ENCODE measurements around the gene ZNF831.

ZNF831 gene

DNA sequence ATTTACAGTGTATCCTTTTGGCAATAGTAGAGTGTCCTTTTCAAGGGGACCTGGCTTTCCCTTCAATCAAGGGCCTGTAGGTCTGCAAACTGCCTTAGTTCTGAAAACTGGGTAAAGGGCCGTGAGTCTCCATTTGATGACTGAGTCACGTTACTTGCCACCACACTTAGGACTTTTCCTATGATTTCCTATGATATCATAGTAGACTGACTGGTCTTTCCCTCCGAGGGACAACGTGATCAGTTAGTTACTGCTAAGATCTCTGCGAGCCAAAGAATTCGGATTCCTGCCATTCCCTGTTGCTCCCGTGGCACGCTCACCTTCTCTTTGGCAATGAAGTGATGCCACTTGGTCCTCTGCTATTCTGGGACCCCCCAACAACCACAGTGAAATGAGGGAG lies 8.4 kb downstream of the ZNF831 start:
- no peak overlapping the region for H3K4me3 ChIP-seq (ENCODE audit: low read length)
- no peak overlapping the region for H3K9ac ChIP-seq (ENCODE audit: low read length)
- H3K27me3 ChIP-seq (replicated peaks; ENCODE audit: insufficient read depth, low read length) = peaks cover 75% of the 10 kb centered on the region
- H3K9me3 ChIP-seq (replicated peaks; ENCODE audit: insufficient read depth, low read length) = no peaks in the 10 kb centered on the region
- H3K4me1 ChIP-seq (ENCODE audit: low read length) = no peaks in the 10 kb centered on the region
- no peak for TF ChIP-seq EZH2phosphoT487 (IDR thresholded peaks at IDR 0.05; ENCODE audit: low read length)
- no peaks in the 10 kb centered on the region for H3K36me3 ChIP-seq (replicated peaks; ENCODE audit: insufficient read depth, low read length)
- H3K4me2 ChIP-seq (ENCODE audit: low read depth, low read length) = no peak overlapping the region
- H2AFZ ChIP-seq (ENCODE audit: low read length) = no peak overlapping the region
- no peak overlapping the region for H3K27ac ChIP-seq (ENCODE audit: low read length)
- H4K20me1 ChIP-seq (ENCODE audit: insufficient read depth, low read length) = no peaks in the 10 kb centered on the region
- H3K9me2 ChIP-seq (replicated peaks; ENCODE audit: insufficient read depth, low read length) = no peaks in the 10 kb centered on the region
- H3K79me2 ChIP-seq (ENCODE audit: low read length) = no peaks in the 10 kb centered on the region
- H3F3A ChIP-seq (ENCODE audit: insufficient read depth, low read length) = no peaks in the 10 kb centered on the region
- no peak for DNase-seq

DNA sequence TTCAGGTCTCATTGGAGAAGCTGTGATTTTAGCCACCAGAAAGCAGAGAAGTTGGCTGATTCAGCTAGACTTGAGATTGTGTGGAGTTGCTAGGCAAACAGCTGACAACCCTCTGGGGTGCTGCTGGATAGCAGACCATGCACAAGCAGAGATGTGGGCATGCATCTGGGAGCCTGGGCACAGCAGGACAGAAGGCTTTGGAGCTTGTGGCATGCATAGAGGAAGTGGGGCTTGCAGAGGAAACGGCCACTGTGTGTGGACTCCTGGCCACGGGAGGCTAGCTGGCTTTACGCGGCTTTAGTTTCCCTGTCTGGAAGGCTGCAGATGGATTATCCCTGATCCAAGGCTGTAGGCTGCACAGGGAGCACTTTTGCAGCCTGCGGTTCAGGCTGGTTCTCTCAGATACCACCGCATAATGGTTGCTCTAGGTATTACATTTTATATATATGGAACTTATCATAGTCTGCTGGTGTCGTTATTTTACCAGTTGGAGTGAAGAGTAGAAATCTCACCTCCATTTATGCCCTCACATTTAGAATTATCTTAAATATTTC lies 10.4 kb downstream of the ZNF831 start:
- no peaks in the 10 kb centered on the region for H3K4me1 ChIP-seq (ENCODE audit: low read length)

GRCh38 chr20:59175002-59175401 lies 11.4 kb downstream of the ZNF831 start:
- no peaks in the 10 kb centered on the region for H3K36me3 ChIP-seq (replicated peaks; ENCODE audit: insufficient read depth, low read length)
- no peak overlapping the region for H2AFZ ChIP-seq (ENCODE audit: low read length)
- no peak overlapping the region for H3K4me2 ChIP-seq (ENCODE audit: low read depth, low read length)
- no peaks in the 10 kb centered on the region for H3K9me3 ChIP-seq (replicated peaks; ENCODE audit: insufficient read depth, low read length)
- peaks cover 79% of the 10 kb centered on the region for H3K27me3 ChIP-seq (replicated peaks; ENCODE audit: insufficient read depth, low read length)
- no peaks in the 10 kb centered on the region for H3K9me2 ChIP-seq (replicated peaks; ENCODE audit: insufficient read depth, low read length)
- H3K4me1 ChIP-seq (ENCODE audit: low read length) = no peaks in the 10 kb centered on the region
- no peak for DNase-seq
- H4K20me1 ChIP-seq (ENCODE audit: insufficient read depth, low read length) = no peaks in the 10 kb centered on the region
- no peaks in the 10 kb centered on the region for H3K79me2 ChIP-seq (ENCODE audit: low read length)
- H3K27ac ChIP-seq (ENCODE audit: low read length) = no peak overlapping the region
- H3K9ac ChIP-seq (ENCODE audit: low read length) = no peak overlapping the region
- TF ChIP-seq, protein P1, sequence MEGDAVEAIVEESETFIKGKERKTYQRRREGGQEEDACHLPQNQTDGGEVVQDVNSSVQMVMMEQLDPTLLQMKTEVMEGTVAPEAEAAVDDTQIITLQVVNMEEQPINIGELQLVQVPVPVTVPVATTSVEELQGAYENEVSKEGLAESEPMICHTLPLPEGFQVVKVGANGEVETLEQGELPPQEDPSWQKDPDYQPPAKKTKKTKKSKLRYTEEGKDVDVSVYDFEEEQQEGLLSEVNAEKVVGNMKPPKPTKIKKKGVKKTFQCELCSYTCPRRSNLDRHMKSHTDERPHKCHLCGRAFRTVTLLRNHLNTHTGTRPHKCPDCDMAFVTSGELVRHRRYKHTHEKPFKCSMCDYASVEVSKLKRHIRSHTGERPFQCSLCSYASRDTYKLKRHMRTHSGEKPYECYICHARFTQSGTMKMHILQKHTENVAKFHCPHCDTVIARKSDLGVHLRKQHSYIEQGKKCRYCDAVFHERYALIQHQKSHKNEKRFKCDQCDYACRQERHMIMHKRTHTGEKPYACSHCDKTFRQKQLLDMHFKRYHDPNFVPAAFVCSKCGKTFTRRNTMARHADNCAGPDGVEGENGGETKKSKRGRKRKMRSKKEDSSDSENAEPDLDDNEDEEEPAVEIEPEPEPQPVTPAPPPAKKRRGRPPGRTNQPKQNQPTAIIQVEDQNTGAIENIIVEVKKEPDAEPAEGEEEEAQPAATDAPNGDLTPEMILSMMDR (IDR thresholded peaks at IDR 0.05; ENCODE audit: low read length) = no peak
- no peak for TF ChIP-seq EZH2 (optimal IDR thresholded peaks at IDR 0.05; ENCODE audit: low read depth, low read length)
- TF ChIP-seq EZH2phosphoT487 (IDR thresholded peaks at IDR 0.05; ENCODE audit: low read length) = no peak
- no peaks in the 10 kb centered on the region for H3F3A ChIP-seq (ENCODE audit: insufficient read depth, low read length)
- H3K4me3 ChIP-seq (ENCODE audit: low read length) = no peak overlapping the region

More for the DNA sequence above, 10.4 kb downstream of the ZNF831 start:
- Histone ChIP-seq H3K9me3 (replicated peaks; ENCODE audit: insufficient read depth, low read length) (no peaks in the 10 kb centered on the region), H4K20me1 (ENCODE audit: insufficient read depth, low read length) (no peaks in the 10 kb centered on the region), H3K4me3 (ENCODE audit: low read length) (no peak overlapping the region), H2AFZ (ENCODE audit: low read length) (no peak overlapping the region), H3K27me3 (replicated peaks; ENCODE audit: insufficient read depth, low read length) (peaks cover 76% of the 10 kb centered on the region), H3K4me2 (ENCODE audit: low read depth, low read length) (no peak overlapping the region), H3K27ac (ENCODE audit: low read length) (no peak overlapping the region), H3K9ac (ENCODE audit: low read length) (no peak overlapping the region), H3K79me2 (ENCODE audit: low read length) (no peaks in the 10 kb centered on the region), H3K9me2 (replicated peaks; ENCODE audit: insufficient read depth, low read length) (no peaks in the 10 kb centered on the region), H3F3A (ENCODE audit: insufficient read depth, low read length) (no peaks in the 10 kb centered on the region), H3K36me3 (replicated peaks; ENCODE audit: insufficient read depth, low read length) (no peaks in the 10 kb centered on the region)
- no peak for DNase-seq
- TF ChIP-seq EZH2phosphoT487 (IDR thresholded peaks at IDR 0.05; ENCODE audit: low read length) (no peak), EZH2 (optimal IDR thresholded peaks at IDR 0.05; ENCODE audit: low read depth, low read length) (no peak)
- TF ChIP-seq, protein P1 (IDR thresholded peaks at IDR 0.05; ENCODE audit: low read length) = no peak

DNA sequence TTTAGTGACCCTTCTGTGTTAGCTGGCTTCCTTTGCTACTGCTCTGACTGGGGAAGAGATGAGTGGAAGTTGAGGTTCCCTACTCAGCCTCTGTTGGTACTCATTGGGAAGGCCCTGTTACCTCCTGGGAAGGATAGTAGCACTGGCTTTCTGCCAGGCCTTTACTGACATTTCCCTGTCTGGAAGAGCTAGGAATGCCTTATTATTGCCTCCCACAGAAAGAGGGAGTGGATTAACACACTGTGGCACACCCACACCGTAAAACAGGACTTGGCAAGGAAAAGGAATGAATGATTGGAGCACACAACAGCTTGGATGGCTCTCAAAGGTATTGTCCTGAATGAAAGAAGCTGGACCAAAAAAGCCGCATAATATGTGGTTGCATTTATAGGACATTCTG lies 12.2 kb downstream of the ZNF831 start:
- Histone ChIP-seq H3K27me3 (replicated peaks; ENCODE audit: insufficient read depth, low read length) (peaks cover 72% of the 10 kb centered on the region), H3K4me2 (ENCODE audit: low read depth, low read length) (no peak overlapping the region), H3K9me2 (replicated peaks; ENCODE audit: insufficient read depth, low read length) (no peaks in the 10 kb centered on the region), H4K20me1 (ENCODE audit: insufficient read depth, low read length) (no peaks in the 10 kb centered on the region), H3K9me3 (replicated peaks; ENCODE audit: insufficient read depth, low read length) (no peaks in the 10 kb centered on the region), H3K4me3 (ENCODE audit: low read length) (no peak overlapping the region), H2AFZ (ENCODE audit: low read length) (no peak overlapping the region), H3K9ac (ENCODE audit: low read length) (no peak overlapping the region), H3F3A (ENCODE audit: insufficient read depth, low read length) (no peaks in the 10 kb centered on the region), H3K36me3 (replicated peaks; ENCODE audit: insufficient read depth, low read length) (no peaks in the 10 kb centered on the region), H3K4me1 (ENCODE audit: low read length) (no peaks in the 10 kb centered on the region), H3K79me2 (ENCODE audit: low read length) (no peaks in the 10 kb centered on the region), H3K27ac (ENCODE audit: low read length) (no peak overlapping the region)
- DNase-seq = no peak
- TF ChIP-seq EZH2 (optimal IDR thresholded peaks at IDR 0.05; ENCODE audit: low read depth, low read length) (no peak), EZH2phosphoT487 (IDR thresholded peaks at IDR 0.05; ENCODE audit: low read length) (no peak)
- TF ChIP-seq, protein P1 (IDR thresholded peaks at IDR 0.05; ENCODE audit: low read length) = no peak
